Measurements from ENCODE around the gene EIF3A.
A peak's percentile ranks its signal among the peaks of the same experiment; 100 is the strongest.
"Not testable (repeated sequence)": the region's sequence is repeated elsewhere in the genome, so short reads cannot be mapped to it uniquely, and the experiment has no call there.

The EIF3A gene

GRCh38 chr10:119080521-119081259, at the start of gene EIF3A:
Gene EIF3A (minus strand): TSS chr10:119080817. CDS start chr10:119080676, 141 bp downstream.
- H3K36me3 Mint-ChIP-seq (ENCODE audit: low read depth), result peaks cover 46% of the 10 kb centered on the region
- intact Hi-C loops (cut with micrococcal nuclease), result loop anchor here (1.0 kb wide), 1 partner anchor 24 kb away; the partner anchor contains the start of gene DENND10
- H3K4me1 Mint-ChIP-seq (ENCODE audit: low read depth), result peaks cover 36% of the 10 kb centered on the region
- H3K9me3 Mint-ChIP-seq, result no peaks in the 10 kb centered on the region
- H3K27me3 Mint-ChIP-seq, result no peaks in the 10 kb centered on the region
- peak within 1 kb of the TSS; percentile 99 for H3K27ac Mint-ChIP-seq
- H3K4me3 Mint-ChIP-seq, result peak within 1 kb of the TSS; percentile 97

GRCh38 chr10:119129721-119130120, 49.1 kb upstream of the EIF3A start:
- intact Hi-C loops (cut with micrococcal nuclease), result no loop called here
- H3K36me3 Mint-ChIP-seq (ENCODE audit: low read depth), result peaks cover 90% of the 10 kb centered on the region
- H3K4me1 Mint-ChIP-seq (ENCODE audit: low read depth), result peaks cover 57% of the 10 kb centered on the region
- H3K27me3 Mint-ChIP-seq, result no peaks in the 10 kb centered on the region
- no peak overlapping the region for H3K4me3 Mint-ChIP-seq
- H3K9me3 Mint-ChIP-seq, result no peaks in the 10 kb centered on the region
- H3K27ac Mint-ChIP-seq, result peak overlapping the region; percentile 91

GRCh38 chr10:119125942-119126341, 45.3 kb upstream of the EIF3A start:
- Mint-ChIP-seq H3K4me3 (no peak overlapping the region), H3K27ac (no peak overlapping the region), H3K9me3 (no peaks in the 10 kb centered on the region), H3K27me3 (no peaks in the 10 kb centered on the region), H3K4me1 (ENCODE audit: low read depth) (peaks cover 24% of the 10 kb centered on the region), H3K36me3 (ENCODE audit: low read depth) (peaks cover 99% of the 10 kb centered on the region)
- intact Hi-C loops (cut with micrococcal nuclease), result no loop called here

- no peaks in the 10 kb centered on the region for H3K9me3 Mint-ChIP-seq
- peaks cover 3% of the 10 kb centered on the region for H3K4me1 Mint-ChIP-seq (ENCODE audit: low read depth)
- no peak overlapping the region for H3K27ac Mint-ChIP-seq
- intact Hi-C loops (cut with micrococcal nuclease), result no loop called here
- H3K4me3 Mint-ChIP-seq, result no peak overlapping the region
- no peaks in the 10 kb centered on the region for H3K27me3 Mint-ChIP-seq
- H3K36me3 Mint-ChIP-seq (ENCODE audit: low read depth), result peaks cover 95% of the 10 kb centered on the region
Measured at GRCh38 chr10:119120875-119121274, 40.3 kb upstream of the EIF3A start.

GRCh38 chr10:119120413-119120867, 39.8 kb upstream of the EIF3A start:
- intact Hi-C loops (cut with micrococcal nuclease), result no loop called here

GRCh38 chr10:119119400-119119799, 38.8 kb upstream of the EIF3A start:
- Mint-ChIP-seq H3K4me3 (no peak overlapping the region), H3K36me3 (ENCODE audit: low read depth) (peaks cover 91% of the 10 kb centered on the region), H3K9me3 (no peaks in the 10 kb centered on the region), H3K27ac (no peak overlapping the region), H3K27me3 (no peaks in the 10 kb centered on the region), H3K4me1 (ENCODE audit: low read depth) (peaks cover 7% of the 10 kb centered on the region)
- intact Hi-C loops (cut with micrococcal nuclease), result no loop called here

More at GRCh38 chr10:119120413-119120867, 39.8 kb upstream of the EIF3A start:
- Mint-ChIP-seq H3K27me3 (no peaks in the 10 kb centered on the region), H3K36me3 (ENCODE audit: low read depth) (peaks cover 91% of the 10 kb centered on the region), H3K4me1 (ENCODE audit: low read depth) (peaks cover 5% of the 10 kb centered on the region), H3K9me3 (no peaks in the 10 kb centered on the region), H3K27ac (no peak overlapping the region), H3K4me3 (no peak overlapping the region)

GRCh38 chr10:119118231-119118630, 37.6 kb upstream of the EIF3A start:
- Mint-ChIP-seq H3K4me1 (ENCODE audit: low read depth) (peaks cover 17% of the 10 kb centered on the region), H3K36me3 (ENCODE audit: low read depth) (peaks cover 91% of the 10 kb centered on the region), H3K27ac (peak overlapping the region; percentile 3), H3K27me3 (no peaks in the 10 kb centered on the region), H3K9me3 (no peaks in the 10 kb centered on the region), H3K4me3 (no peak overlapping the region)
- intact Hi-C loops (cut with micrococcal nuclease), result no loop called here

- peaks cover 22% of the 10 kb centered on the region for H3K4me1 Mint-ChIP-seq (ENCODE audit: low read depth)
- H3K36me3 Mint-ChIP-seq (ENCODE audit: low read depth), result peaks cover 87% of the 10 kb centered on the region
- H3K27me3 Mint-ChIP-seq, result no peaks in the 10 kb centered on the region
- intact Hi-C loops (cut with micrococcal nuclease), result no loop called here
- no peak overlapping the region for H3K4me3 Mint-ChIP-seq
- peak overlapping the region; percentile 60 for H3K27ac Mint-ChIP-seq
- no peaks in the 10 kb centered on the region for H3K9me3 Mint-ChIP-seq
Measured at GRCh38 chr10:119116326-119116951, 35.8 kb upstream of the EIF3A start.

- H3K4me1 Mint-ChIP-seq (ENCODE audit: low read depth), result peaks cover 22% of the 10 kb centered on the region
- H3K36me3 Mint-ChIP-seq (ENCODE audit: low read depth), result peaks cover 85% of the 10 kb centered on the region
- H3K27ac Mint-ChIP-seq, result peak overlapping the region; percentile 60
- intact Hi-C loops (cut with micrococcal nuclease), result no loop called here
- H3K9me3 Mint-ChIP-seq, result no peaks in the 10 kb centered on the region
- H3K27me3 Mint-ChIP-seq, result no peaks in the 10 kb centered on the region
- H3K4me3 Mint-ChIP-seq, result no peak overlapping the region
Measured at GRCh38 chr10:119115926-119116325, 35.3 kb upstream of the EIF3A start.

- peaks cover 80% of the 10 kb centered on the region for H3K36me3 Mint-ChIP-seq (ENCODE audit: low read depth)
Measured at GRCh38 chr10:119113751-119114732, 33.4 kb upstream of the EIF3A start.

GRCh38 chr10:119112056-119112455, 31.4 kb upstream of the EIF3A start:
- Mint-ChIP-seq H3K9me3 (no peaks in the 10 kb centered on the region), H3K27me3 (no peaks in the 10 kb centered on the region), H3K27ac (peak overlapping the region; percentile 30), H3K4me1 (ENCODE audit: low read depth) (peaks cover 31% of the 10 kb centered on the region), H3K4me3 (no peak overlapping the region), H3K36me3 (ENCODE audit: low read depth) (peaks cover 75% of the 10 kb centered on the region)
- intact Hi-C loops (cut with micrococcal nuclease), result no loop called here

More at GRCh38 chr10:119113751-119114732, 33.4 kb upstream of the EIF3A start:
- intact Hi-C loops (cut with micrococcal nuclease), result no loop called here
- peaks cover 22% of the 10 kb centered on the region for H3K4me1 Mint-ChIP-seq (ENCODE audit: low read depth)
- no peaks in the 10 kb centered on the region for H3K9me3 Mint-ChIP-seq
- H3K27ac Mint-ChIP-seq, result peak overlapping the region; percentile 60
- H3K27me3 Mint-ChIP-seq, result no peaks in the 10 kb centered on the region
- no peak overlapping the region for H3K4me3 Mint-ChIP-seq

- intact Hi-C loops (cut with micrococcal nuclease), result not testable (repeated sequence)
- H3K27ac Mint-ChIP-seq, result peak overlapping the region; percentile 66
Measured at GRCh38 chr10:119107771-119108170, 27.2 kb upstream of the EIF3A start.

GRCh38 chr10:119107106-119107505, 26.5 kb upstream of the EIF3A start:
- H3K9me3 Mint-ChIP-seq; H3K4me3 Mint-ChIP-seq; H3K27me3 Mint-ChIP-seq; intact Hi-C loops (cut with micrococcal nuclease): not testable (repeated sequence)
- Mint-ChIP-seq H3K27ac (peak overlapping the region; percentile 66), H3K36me3 (ENCODE audit: low read depth) (peaks cover 35% of the 10 kb centered on the region), H3K4me1 (ENCODE audit: low read depth) (peaks cover 30% of the 10 kb centered on the region)

More at GRCh38 chr10:119107771-119108170, 27.2 kb upstream of the EIF3A start:
- H3K9me3 Mint-ChIP-seq, H3K27me3 Mint-ChIP-seq, H3K4me3 Mint-ChIP-seq: not testable (repeated sequence)
- Mint-ChIP-seq H3K4me1 (ENCODE audit: low read depth) (peaks cover 32% of the 10 kb centered on the region), H3K36me3 (ENCODE audit: low read depth) (peaks cover 41% of the 10 kb centered on the region)

Data from dendritic cell treated with granulocyte-macrophage colony-stimulating factor and Interleukin-4, amounts not matched to agents 40 ng/mL and 50 ng/mL, for 4 days (primary cell).